ENCODE data around the gene FUT7. TPM values are rescaled to one million over a fixed set of nuclear protein-coding genes. Genes with fewer than 3 reads are reported as not detected.

Gene FUT7
- total RNA-seq, 1 experiment from 2014 or later = not detected

DNA sequence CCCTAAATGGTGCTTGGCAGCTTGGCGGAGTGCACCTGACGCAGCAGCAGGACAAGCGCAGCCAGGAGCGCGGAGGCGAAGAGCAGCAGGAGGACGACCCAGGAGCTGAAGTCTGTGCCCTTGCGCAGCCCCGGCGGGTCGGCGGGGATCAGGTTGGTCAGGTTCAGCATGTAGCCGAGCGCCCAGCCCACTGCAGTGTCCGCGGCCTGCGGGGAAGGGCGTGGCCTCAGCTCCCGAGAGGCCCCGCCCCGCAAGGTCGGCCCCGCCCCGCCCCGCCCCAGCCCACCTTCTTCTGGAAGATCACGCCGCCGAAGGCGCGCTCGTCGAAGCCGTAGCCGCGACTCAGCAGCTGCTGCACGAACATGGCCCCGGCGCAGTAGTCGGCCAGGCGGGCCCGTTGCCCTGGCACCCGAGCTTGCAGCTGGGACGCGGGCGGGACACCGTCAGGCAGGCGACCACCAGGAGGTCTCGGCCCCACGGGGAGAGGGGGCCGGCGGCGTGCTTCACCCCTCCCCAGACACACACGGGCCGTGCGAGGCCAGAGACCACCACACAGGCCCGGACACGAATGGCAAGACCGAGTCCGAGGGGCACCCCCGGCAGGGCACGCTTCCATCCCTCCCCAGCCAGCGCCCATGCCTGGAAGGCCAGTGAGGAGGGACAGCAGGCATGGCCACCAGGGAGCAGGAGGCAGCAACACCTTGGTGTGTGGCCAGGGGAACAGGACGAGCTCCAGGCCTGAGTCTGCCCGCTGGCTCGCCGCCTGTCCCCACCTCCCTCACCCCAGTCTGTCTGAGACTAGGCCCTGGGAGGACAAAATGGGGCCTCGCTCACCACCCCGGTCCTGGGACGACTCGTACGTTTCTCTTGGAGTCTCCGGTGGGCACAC is 17.0 kb upstream of the FUT7 start:
- Histone ChIP-seq H2BK20ac (ENCODE audit: low read depth, low read length, poor library complexity, severe bottlenecking) (no peak overlapping the region), H3K27ac (ENCODE audit: insufficient read length, low read depth, low read length) (no peak overlapping the region), H2BK12ac (ENCODE audit: insufficient read length, low read depth, low read length) (no peak overlapping the region), H3K14ac (ENCODE audit: insufficient read depth, low read length) (no peak overlapping the region), H3K4me1 (ENCODE audit: insufficient read depth, low read length) (no peaks in the 10 kb centered on the region), H3T11ph (ENCODE audit: low read length) (no peak overlapping the region), H4K91ac (ENCODE audit: insufficient read length, low read depth, low read length) (no peak overlapping the region), H3K23ac (ENCODE audit: insufficient read length, low read depth, low read length) (no peak overlapping the region), H3K79me1 (ENCODE audit: insufficient read depth, low read depth, low read length, poor library complexity, severe bottlenecking) (no peaks in the 10 kb centered on the region), H3K27me3 (ENCODE audit: insufficient read depth, low read length) (peaks cover 7% of the 10 kb centered on the region; the same call in 1 of the 2 replicates), H2BK15ac (ENCODE audit: low read depth, low read length) (no peak overlapping the region), H3K18ac (ENCODE audit: insufficient read length, low read depth, low read length) (no peak overlapping the region), H4K5ac (ENCODE audit: insufficient read length, low read depth, low read length) (no peak overlapping the region), H2AFZ (ENCODE audit: low read length) (no peak overlapping the region), H4K8ac (replicated peaks; ENCODE audit: insufficient read length, low read depth, low read length) (no peak overlapping the region), H3K56ac (ENCODE audit: insufficient read length, low read depth, low read length) (no peak overlapping the region), H3K9ac (ENCODE audit: extremely low read depth, insufficient read length, low read length) (no peak overlapping the region), H2BK120ac (ENCODE audit: low read depth, low read length, poor library complexity, severe bottlenecking) (no peak overlapping the region), H2AK5ac (ENCODE audit: insufficient read length, low read length) (no peak overlapping the region), H3K4me2 (ENCODE audit: insufficient read depth, insufficient read length, low read length) (no peak overlapping the region), H3K23me2 (ENCODE audit: insufficient read length, low read depth, low read length, poor library complexity, severe bottlenecking) (peaks cover 11% of the 10 kb centered on the region), H3K79me2 (ENCODE audit: insufficient read depth, low read length) (0 out of 2 replicates have a peak, but pooled peaks cover 2% of the 10 kb centered on the region), H4K20me1 (ENCODE audit: control insufficient read depth, insufficient read depth, insufficient read length) (no peaks in the 10 kb centered on the region), H3K4ac (ENCODE audit: low read depth, low read length) (no peak overlapping the region), H3K9me3 (ENCODE audit: control insufficient read depth, low read depth, low read length) (no peaks in the 10 kb centered on the region), H2BK5ac (ENCODE audit: insufficient read length, low read length) (no peak overlapping the region)
- Mint-ChIP-seq H3K9me3 (no peaks in the 10 kb centered on the region), H3K4me1 (peaks cover 5 to 10% of the 10 kb centered on the region in 2 experiments), H3K27me3 (ENCODE audit: low read depth) (peaks cover 71% of the 10 kb centered on the region), H3K36me3 (ENCODE audit: insufficient read depth in 1 of 3, low read depth in 3 of 3) (no peaks in the 10 kb centered on the region), H3K4me3 (no peak overlapping the region), H3K27ac (no peak overlapping the region)
- peak; percentile 74 for DNase-seq
- no CpG with 5 or more reads among the region's 72 CpGs for WGBS (ENCODE audit: extremely low coverage, insufficient read length, low lambda C conversion rate)
- TF ChIP-seq, protein P1, sequence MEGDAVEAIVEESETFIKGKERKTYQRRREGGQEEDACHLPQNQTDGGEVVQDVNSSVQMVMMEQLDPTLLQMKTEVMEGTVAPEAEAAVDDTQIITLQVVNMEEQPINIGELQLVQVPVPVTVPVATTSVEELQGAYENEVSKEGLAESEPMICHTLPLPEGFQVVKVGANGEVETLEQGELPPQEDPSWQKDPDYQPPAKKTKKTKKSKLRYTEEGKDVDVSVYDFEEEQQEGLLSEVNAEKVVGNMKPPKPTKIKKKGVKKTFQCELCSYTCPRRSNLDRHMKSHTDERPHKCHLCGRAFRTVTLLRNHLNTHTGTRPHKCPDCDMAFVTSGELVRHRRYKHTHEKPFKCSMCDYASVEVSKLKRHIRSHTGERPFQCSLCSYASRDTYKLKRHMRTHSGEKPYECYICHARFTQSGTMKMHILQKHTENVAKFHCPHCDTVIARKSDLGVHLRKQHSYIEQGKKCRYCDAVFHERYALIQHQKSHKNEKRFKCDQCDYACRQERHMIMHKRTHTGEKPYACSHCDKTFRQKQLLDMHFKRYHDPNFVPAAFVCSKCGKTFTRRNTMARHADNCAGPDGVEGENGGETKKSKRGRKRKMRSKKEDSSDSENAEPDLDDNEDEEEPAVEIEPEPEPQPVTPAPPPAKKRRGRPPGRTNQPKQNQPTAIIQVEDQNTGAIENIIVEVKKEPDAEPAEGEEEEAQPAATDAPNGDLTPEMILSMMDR (conservative IDR thresholded peaks at IDR 0.05) = no peak

Data from H9 (cell line).